SW 1271 (cell line): ENCODE measurements around the gene MINDY4.
A peak's percentile ranks its signal among the peaks of the same experiment; 100 is the strongest.

ENCODE experiments used
- DNase-seq, 2 experiments: peaks; one replicate each; lab custom pipeline; 2025; lab: John Stamatoyannopoulos, UW

Gene MINDY4

GRCh38 chr7:30903146-30903545 lies 131.9 kb downstream of the MINDY4 start:
- DNase-seq = no peak

- DNase-seq = no peak
Observed at GRCh38 chr7:30904561-30904960, 133.3 kb downstream of the MINDY4 start.

GRCh38 chr7:30905078-30906012 lies 134.1 kb downstream of the MINDY4 start:
- no peak for DNase-seq

- no peak for DNase-seq
Observed at GRCh38 chr7:30906014-30906413, 134.8 kb downstream of the MINDY4 start.

DNA sequence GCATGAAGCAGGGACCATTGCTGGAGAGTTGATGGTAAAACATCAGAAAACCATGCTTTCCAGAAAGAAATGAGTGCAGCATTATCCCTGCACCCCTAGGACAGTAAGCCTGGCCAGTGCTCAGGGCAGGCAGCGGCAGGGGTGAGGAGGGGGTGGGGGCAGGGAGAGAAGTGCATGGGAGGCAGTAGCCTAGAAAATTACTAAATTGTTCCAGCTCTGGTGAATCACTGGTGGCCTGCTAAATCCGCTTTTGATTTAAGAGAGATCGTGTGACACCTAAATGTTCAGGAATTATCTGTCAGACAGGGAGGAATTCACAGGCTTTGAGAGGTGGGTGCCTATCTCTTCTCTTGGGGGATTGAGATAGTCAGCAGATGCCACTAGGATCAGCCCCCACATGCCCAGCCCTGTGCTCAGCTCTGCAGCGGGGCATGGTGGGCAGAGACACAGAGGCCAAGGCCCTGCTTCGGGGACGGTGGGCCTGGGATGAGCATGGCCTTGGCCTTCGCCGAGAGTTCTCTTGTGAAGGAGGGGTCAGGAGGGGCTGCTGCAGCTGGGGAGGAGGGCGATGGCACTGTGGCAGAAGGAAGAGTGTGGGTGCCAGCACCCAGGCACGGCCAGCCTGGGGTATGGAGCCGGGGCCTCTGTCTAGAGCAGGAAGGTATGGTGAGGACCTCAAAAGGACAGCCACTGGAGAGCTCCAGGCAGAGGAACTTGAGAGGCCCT lies 135.5 kb downstream of the MINDY4 start:
- no peak for DNase-seq

- DNase-seq = no peak
Observed at GRCh38 chr7:30907527-30908267, 136.5 kb downstream of the MINDY4 start.

DNA sequence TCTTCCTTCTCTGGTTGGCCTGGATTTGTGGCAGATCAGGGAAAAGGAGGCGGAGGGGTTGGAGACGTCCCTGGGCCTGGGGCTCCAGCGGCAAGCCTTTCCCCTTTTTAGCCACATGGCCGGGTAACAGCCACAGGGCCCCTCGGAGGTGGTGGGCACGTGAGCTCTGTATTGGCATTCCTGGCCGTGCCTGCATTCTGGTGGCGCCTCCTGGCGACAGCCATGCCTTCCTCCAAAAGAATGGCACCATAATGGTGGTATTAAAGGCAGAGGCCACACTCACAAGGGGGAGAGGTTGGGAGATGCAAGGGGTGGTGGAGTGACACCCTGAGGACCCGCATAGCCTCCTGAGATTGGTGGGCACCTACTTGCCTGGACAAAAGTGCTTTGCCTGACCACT lies 137.5 kb downstream of the MINDY4 start:
- DNase-seq = no peak

GRCh38 chr7:30909431-30909830 lies 138.2 kb downstream of the MINDY4 start:
- DNase-seq = no peak

- no peak for DNase-seq
Observed at GRCh38 chr7:30910411-30911073, 139.3 kb downstream of the MINDY4 start.

- DNase-seq = no peak
Observed at GRCh38 chr7:30911133-30911532, 139.9 kb downstream of the MINDY4 start.

GRCh38 chr7:30911561-30911969 lies 140.3 kb downstream of the MINDY4 start, which contains the start of gene AQP1:
Gene AQP1, plus strand, starts transcription at chr7:30911853. Its CDS starts 57 bp downstream, at chr7:30911910.
- DNase-seq = no peak

- DNase-seq = no peak
Observed at GRCh38 chr7:30912021-30912730, 141.0 kb downstream of the MINDY4 start.

DNA sequence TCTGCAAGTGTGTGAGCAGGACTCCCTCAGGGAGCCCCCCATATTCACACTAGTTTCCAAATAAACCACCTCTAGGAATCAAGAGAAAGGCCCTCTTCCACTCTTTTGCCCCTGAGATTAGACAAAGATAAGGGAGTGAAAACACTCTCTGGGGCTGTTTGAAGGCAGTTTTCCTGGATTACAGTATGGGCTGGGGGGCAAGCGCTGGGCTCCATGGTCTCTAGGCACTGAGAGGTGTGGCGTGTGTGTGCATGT lies 141.4 kb downstream of the MINDY4 start:
- DNase-seq = no peak

GRCh38 chr7:30912986-30913811 lies 142.0 kb downstream of the MINDY4 start:
- no peak for DNase-seq

DNA sequence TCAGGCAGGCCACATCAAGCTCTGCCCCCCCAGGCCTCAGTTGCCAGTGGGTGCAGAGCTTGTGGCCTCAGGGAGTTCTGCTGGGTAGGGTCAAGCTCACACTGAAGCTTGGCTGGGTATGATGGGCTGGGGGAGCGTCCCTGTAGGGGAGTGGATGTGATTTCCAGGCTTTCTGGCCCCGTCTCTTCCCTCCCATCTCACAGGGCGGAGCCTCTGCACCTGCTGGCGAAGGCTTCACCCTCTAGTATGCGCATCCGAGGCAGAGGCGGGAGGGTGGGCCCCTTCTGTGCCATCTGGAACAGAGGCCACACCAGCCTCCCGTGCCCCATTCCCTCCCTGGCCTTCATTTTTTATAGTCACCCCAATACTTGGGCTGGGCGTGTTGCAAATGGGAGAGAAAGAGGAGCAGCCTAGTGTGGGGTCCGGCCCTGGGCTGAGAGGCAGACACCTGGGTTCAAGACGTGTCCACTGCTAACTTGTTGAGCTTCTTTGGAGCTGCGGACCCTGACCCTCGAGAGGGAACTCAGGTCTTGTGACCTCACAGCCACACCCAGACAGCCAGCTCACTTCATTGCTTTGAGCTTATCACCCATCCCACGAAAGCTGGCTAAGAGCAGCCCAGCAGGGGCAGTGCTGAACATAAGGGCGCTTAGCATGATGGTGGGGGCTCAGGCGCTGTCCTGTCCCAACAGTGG lies 142.8 kb downstream of the MINDY4 start:
- DNase-seq = no peak

DNA sequence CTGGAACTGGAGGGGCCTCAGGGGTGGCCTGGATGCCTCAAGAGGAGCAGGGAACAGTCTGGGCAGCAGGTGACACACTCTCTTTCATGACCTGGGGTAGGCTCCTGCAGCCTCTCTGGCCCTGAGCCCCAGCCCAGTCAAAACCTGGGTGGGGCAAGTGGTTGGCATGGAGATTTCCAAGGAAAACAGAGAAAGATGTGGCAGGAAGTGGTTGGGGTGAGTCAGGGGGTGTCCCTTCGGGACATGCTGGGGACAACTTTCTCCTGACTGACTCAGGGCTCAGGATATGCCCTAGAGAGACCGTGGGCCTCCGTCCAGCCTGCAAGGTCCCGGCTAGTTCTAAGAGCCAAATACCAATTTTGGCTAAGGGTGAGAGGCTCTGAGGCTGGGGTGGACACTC lies 143.4 kb downstream of the MINDY4 start:
- DNase-seq = peak; percentile 74 to 86

- no peak for DNase-seq
Observed at GRCh38 chr7:30915005-30915601, 143.9 kb downstream of the MINDY4 start.

DNA sequence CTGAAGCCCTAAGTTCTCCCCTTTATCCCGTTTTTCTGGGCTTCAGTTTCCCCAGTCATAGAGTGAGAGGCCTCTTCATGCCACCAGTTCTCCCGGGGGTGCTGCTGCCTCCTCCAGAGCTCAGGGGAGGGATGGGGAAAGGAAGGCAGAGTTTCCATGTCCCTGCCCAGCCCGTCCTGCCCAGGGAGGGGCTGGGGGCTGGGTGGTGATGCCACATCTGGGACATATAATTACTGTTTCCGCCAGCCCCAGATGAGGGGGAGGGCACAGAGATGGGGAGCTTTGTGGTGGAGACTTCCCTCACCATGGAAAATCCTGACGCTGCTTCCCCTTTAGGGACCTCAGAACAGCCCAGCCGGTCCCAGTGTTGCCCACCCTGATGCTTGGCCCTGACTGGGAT lies 144.5 kb downstream of the MINDY4 start:
- no peak for DNase-seq

DNA sequence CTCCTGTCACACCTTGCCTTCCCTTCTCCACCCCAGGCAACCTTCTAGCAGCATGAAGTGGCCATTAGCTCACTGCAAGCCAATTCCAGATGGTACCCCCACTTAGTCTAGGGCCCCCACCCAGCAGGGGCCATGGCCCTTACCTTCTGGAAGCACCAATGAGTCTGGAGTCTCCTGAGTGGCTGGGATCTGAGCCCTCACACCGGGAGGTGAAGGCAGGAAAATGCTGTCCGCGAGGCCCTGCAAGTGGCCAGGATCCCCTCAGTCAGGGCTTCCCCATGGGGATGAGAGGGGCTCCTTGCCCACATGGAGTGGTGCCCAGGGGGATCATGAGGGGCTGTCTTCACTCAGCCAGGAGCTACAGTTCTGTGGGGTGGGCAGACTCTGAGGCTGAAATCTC lies 145.0 kb downstream of the MINDY4 start:
- no peak for DNase-seq

GRCh38 chr7:30916767-30917166 lies 145.6 kb downstream of the MINDY4 start:
- no peak for DNase-seq
